ENCODE results near the gene CD44. TPM values are rescaled to one million over a fixed set of nuclear protein-coding genes. Genes with fewer than 3 reads are reported as not detected.

Gene CD44
- total RNA-seq, 4 donors from 2014 or later, result 212 to 292 (median 275) TPM

DNA sequence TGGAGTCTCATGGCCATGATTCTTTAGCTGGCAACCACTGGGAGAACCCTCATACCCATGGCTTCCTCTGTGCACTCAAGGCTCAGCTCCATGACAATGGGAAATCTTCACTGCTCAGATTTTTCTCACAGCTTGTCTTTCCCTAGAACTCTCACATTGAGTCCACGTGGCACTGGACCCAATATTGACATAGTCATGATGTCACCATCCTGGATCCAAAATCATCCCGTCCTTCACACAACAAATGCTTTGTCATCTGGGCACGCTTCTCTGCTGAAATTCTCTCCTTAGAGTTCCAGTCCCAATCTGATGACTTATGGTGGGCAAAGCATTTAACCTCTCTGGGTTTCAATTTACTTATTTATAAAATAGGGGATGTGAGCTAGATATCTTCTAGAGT, 37.7 kb upstream of the CD44 start:
- Histone ChIP-seq H3K27ac (replicated peaks in 1 of 4) (peak overlapping the region; percentile 8 to 84 (median 79)), H3K9me3 (no peaks in the 10 kb centered on the region), H3K36me3 (no peaks in the 10 kb centered on the region), H3K4me1 (peaks cover 27 to 66% (median 61%) of the 10 kb centered on the region in 4 donors), H3K27me3 (no peaks in the 10 kb centered on the region), H3K4me3 (no peak overlapping the region)
- intact Hi-C loops (cut with DNase I), result no loop called here
- DNase-seq (ENCODE audit: extremely low spot score), result no peak
- 72% methylated on average over 3 of the region's 3 CpGs for WGBS
- TF ChIP-seq, protein P1, sequence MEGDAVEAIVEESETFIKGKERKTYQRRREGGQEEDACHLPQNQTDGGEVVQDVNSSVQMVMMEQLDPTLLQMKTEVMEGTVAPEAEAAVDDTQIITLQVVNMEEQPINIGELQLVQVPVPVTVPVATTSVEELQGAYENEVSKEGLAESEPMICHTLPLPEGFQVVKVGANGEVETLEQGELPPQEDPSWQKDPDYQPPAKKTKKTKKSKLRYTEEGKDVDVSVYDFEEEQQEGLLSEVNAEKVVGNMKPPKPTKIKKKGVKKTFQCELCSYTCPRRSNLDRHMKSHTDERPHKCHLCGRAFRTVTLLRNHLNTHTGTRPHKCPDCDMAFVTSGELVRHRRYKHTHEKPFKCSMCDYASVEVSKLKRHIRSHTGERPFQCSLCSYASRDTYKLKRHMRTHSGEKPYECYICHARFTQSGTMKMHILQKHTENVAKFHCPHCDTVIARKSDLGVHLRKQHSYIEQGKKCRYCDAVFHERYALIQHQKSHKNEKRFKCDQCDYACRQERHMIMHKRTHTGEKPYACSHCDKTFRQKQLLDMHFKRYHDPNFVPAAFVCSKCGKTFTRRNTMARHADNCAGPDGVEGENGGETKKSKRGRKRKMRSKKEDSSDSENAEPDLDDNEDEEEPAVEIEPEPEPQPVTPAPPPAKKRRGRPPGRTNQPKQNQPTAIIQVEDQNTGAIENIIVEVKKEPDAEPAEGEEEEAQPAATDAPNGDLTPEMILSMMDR (IDR thresholded peaks at IDR 0.05), result no peak
- TF ChIP-seq EP300 (IDR thresholded peaks at IDR 0.05) (no peak), POLR2A (IDR thresholded peaks at IDR 0.05; ENCODE audit: low read depth) (no peak), POLR2AphosphoS5 (IDR thresholded peaks at IDR 0.05) (no peak)

DNA sequence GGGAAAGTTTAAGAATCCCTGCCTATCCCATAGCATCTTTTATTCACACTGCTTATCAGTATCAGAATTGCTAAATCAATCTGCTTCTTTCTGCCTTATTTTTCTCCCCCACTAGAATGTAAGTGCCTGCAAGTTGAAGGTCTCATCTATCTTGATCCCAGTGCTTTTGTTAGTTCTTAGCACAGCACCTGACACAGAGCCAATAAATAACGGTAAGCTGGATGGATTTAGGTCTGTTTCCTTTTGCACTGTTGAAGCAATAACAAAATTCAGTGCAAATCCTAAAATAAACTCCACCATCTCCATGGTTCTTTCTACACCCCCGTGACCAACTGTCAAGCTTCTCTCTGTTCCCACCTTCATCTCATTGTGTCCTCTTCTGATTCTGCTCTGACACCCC, 36.7 kb upstream of the CD44 start:
- Histone ChIP-seq H3K4me1 (peaks cover 27 to 66% (median 61%) of the 10 kb centered on the region in 4 donors), H3K4me3 (no peak overlapping the region), H3K9me3 (no peaks in the 10 kb centered on the region), H3K36me3 (no peaks in the 10 kb centered on the region), H3K27me3 (no peaks in the 10 kb centered on the region), H3K27ac (replicated peaks in 1 of 4) (peak overlapping the region; percentile 28 to 84 (median 79))
- 43% methylated on average over 2 of the region's 2 CpGs for WGBS
- no peak for DNase-seq (ENCODE audit: extremely low spot score)
- TF ChIP-seq POLR2A (IDR thresholded peaks at IDR 0.05; ENCODE audit: low read depth), result no peak
- no peak for TF ChIP-seq POLR2AphosphoS5 (IDR thresholded peaks at IDR 0.05)
- TF ChIP-seq, protein P1 (IDR thresholded peaks at IDR 0.05), result no peak
- TF ChIP-seq EP300 (IDR thresholded peaks at IDR 0.05), result no peak
- intact Hi-C loops (cut with DNase I), result no loop called here

DNA sequence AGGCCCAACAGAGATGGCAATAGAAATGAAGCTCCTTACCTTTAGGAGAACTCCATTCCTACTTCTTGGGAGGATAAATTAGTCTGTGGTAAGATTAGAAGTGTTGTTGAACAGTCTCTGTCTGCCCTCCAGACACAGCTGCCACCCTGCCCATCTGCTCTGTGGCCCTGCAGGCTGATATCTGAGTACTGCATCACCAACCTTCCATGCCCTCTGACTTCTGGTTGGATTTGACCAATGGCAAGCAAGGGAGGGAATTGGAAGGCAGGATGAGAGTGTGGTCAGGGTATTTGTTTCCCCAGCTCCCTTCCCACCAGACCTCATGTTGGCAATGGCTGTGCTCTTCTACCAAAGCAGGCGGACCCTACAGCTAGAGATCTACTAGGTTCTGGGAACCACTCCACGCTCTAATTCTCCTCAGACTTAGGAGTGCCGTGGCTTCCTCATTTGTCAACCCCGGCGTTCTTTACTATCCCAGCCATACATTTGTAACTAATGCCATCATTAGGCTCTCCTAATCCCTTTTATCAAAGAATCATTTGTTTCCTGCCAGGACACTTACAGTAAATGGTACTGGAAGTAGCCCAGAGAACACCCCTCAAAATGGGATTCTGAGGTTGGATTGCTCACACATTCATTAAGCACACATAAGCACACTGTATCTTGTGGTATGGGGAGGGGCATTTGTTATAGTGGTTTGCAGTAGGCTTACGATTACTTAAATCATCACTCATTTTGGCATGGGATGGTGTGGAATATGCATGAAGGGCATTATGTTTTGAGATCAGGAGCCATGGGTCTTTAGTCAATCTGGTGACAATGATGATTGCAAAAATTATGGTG, 35.4 kb upstream of the CD44 start:
- TF ChIP-seq POLR2AphosphoS5 (IDR thresholded peaks at IDR 0.05), result no peak
- TF ChIP-seq EP300 (IDR thresholded peaks at IDR 0.05), result no peak
- no peak for TF ChIP-seq POLR2A (IDR thresholded peaks at IDR 0.05; ENCODE audit: low read depth)
- TF ChIP-seq, protein P1 (IDR thresholded peaks at IDR 0.05), result no peak
- Histone ChIP-seq H3K36me3 (no peaks in the 10 kb centered on the region), H3K27me3 (no peaks in the 10 kb centered on the region), H3K27ac (replicated peaks in 1 of 4) (no peak overlapping the region), H3K4me1 (peaks cover 26 to 56% (median 52%) of the 10 kb centered on the region in 4 donors), H3K4me3 (no peak overlapping the region), H3K9me3 (no peaks in the 10 kb centered on the region)
- 81% methylated on average over 6 of the region's 6 CpGs for WGBS
- DNase-seq (ENCODE audit: extremely low spot score), result no peak
- intact Hi-C loops (cut with DNase I), result no loop called here

DNA sequence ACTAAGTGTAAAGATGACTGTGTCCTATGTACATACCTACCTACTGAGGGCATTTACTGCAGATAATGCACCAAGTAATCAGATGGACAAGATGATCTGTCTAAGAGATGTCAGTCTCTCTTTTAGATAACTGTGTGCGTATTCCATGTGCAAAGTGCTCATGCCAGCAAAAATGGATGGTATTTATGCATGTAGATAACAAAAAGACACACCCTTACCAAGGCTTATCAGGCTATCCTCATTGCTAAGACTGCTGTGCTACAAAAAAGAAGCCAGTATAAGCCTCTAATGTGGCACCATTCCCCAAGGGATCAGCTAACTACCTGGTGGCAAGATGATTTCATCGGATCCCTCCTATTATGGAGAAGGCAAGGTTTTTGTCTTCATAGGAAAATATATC, 34.3 kb upstream of the CD44 start:
- no peaks in the 10 kb centered on the region for H3K27me3 ChIP-seq
- H3K4me1 ChIP-seq, result peaks cover 15 to 45% (median 42%) of the 10 kb centered on the region in 4 donors
- 88% methylated on average over 2 of the region's 2 CpGs for WGBS
- no peaks in the 10 kb centered on the region for H3K9me3 ChIP-seq
- H3K27ac ChIP-seq (replicated peaks in 1 of 4), result no peak overlapping the region
- no peak overlapping the region for H3K4me3 ChIP-seq
- TF ChIP-seq EP300 (IDR thresholded peaks at IDR 0.05), result no peak
- TF ChIP-seq, protein P1 (IDR thresholded peaks at IDR 0.05), result no peak
- TF ChIP-seq POLR2AphosphoS5 (IDR thresholded peaks at IDR 0.05), result no peak
- no peak for TF ChIP-seq POLR2A (IDR thresholded peaks at IDR 0.05; ENCODE audit: low read depth)
- intact Hi-C loops (cut with DNase I), result no loop called here
- no peak for DNase-seq (ENCODE audit: extremely low spot score)
- no peaks in the 10 kb centered on the region for H3K36me3 ChIP-seq
